CD14-positive monocyte (primary cell): ENCODE measurements around the gene SPINK1. TPM values are rescaled to one million over a fixed set of nuclear protein-coding genes. Genes with fewer than 3 reads are reported as not detected.

Source experiments
- DNase-seq, 3 donors: peaks; one replicate each; pipeline ENCODE4 v3.0.0-alpha.2; 2011 to 2022
- H2AFZ ChIP-seq: 2 replicates; pipeline ENCODE4 v1.6.0; 2012; ENCODE audit warnings: mild to moderate bottlenecking, low read depth, low read length, inconsistent platforms; ENCODE audit not compliant: insufficient read depth, poor library complexity, severe bottlenecking
- H3K27ac ChIP-seq, 2 donors: 1 replicate in 1 of 2; 2 replicates in 1 of 2; pipeline ENCODE4 v1.5.1; 2012 to 2013; ENCODE audit warnings: low read length in 2 of 2, control low read depth in 1 of 2, inconsistent platforms in 1 of 2, low read depth in 1 of 2, mild to moderate bottlenecking in 1 of 2
- H3K27me3 ChIP-seq, 2 donors: one replicate each; pipeline versions ENCODE4 v1.6.0 to v1.6.1; 2011 to 2013; ENCODE audit warnings: low read length in 2 of 2; ENCODE audit not compliant: control insufficient read depth in 2 of 2, insufficient read depth in 2 of 2
- H3K36me3 ChIP-seq, 2 donors: replicated peaks in 1 of 2; 1 replicate in 1 of 2; 2 replicates in 1 of 2; pipeline versions ENCODE4 v1.5.1 to v1.6.1; 2012 to 2013; ENCODE audit warnings: low read length in 2 of 2, control low read depth in 1 of 2, inconsistent platforms in 1 of 2, mild to moderate bottlenecking in 1 of 2; ENCODE audit not compliant: insufficient read depth in 2 of 2, control insufficient read depth in 1 of 2
- H3K4me1 ChIP-seq, 2 donors: 1 replicate in 1 of 2; 2 replicates in 1 of 2; pipeline versions ENCODE4 v1.5.1 to v1.6.1; 2012 to 2013; ENCODE audit warnings: low read length in 2 of 2, control low read depth in 1 of 2, inconsistent platforms in 1 of 2, mild to moderate bottlenecking in 1 of 2, moderate library complexity in 1 of 2; ENCODE audit not compliant: insufficient read depth in 2 of 2, control insufficient read depth in 1 of 2
- H3K4me2 ChIP-seq: replicated peaks from 2 replicates; pipeline ENCODE3; 2012; ENCODE audit warnings: low read length, moderate library complexity, mild to moderate bottlenecking; ENCODE audit not compliant: poor library complexity, severe bottlenecking; ENCODE audit errors: extremely low read depth
- H3K4me3 ChIP-seq, 3 experiments: fragments of 200-600 bp in 1 of 3; sonication (generic) in 1 of 3; replicated peaks in 1 of 3; 1 replicate in 2 of 3; 2 replicates in 1 of 3; pipeline ENCODE4 v1.5.1; 2011 to 2013; ENCODE audit warnings: low read length in 3 of 3, mild to moderate bottlenecking in 3 of 3, control low read depth in 2 of 3, low read depth in 2 of 3, inconsistent platforms in 1 of 3, moderate library complexity in 1 of 3
- H3K79me2 ChIP-seq: 2 replicates; pipeline ENCODE4 v1.6.0; 2012; ENCODE audit warnings: mild to moderate bottlenecking, control low read depth, inconsistent platforms, low read length, moderate library complexity; ENCODE audit not compliant: insufficient read depth
- H3K9ac ChIP-seq: 2 replicates; pipeline ENCODE4 v1.6.0; 2017; ENCODE audit warnings: low read length, mild to moderate bottlenecking; ENCODE audit not compliant: insufficient read depth, poor library complexity, severe bottlenecking
- H3K9me3 ChIP-seq, 2 donors: replicated peaks in 1 of 2; 1 replicate in 1 of 2; 2 replicates in 1 of 2; pipeline versions ENCODE4 v1.5.1 to v1.6.1; 2012 to 2013; ENCODE audit warnings: low read length in 2 of 2, control low read depth in 1 of 2; ENCODE audit not compliant: control insufficient read depth in 1 of 2, insufficient read depth in 1 of 2
- H4K20me1 ChIP-seq: 2 replicates; pipeline ENCODE4 v1.6.0; 2012; ENCODE audit warnings: mild to moderate bottlenecking, low read length, control low read depth, moderate library complexity; ENCODE audit not compliant: insufficient read depth
- H3K27ac Mint-ChIP-seq, 7 donors: one replicate each; pipeline ENCODE4 v1.8.0; 2020; ENCODE audit warnings: mild to moderate bottlenecking in 7 of 7, mixed read lengths in 7 of 7, moderate library complexity in 6 of 7, inconsistent platforms in 2 of 7
- H3K27me3 Mint-ChIP-seq, 3 donors: one replicate each; pipeline ENCODE4 v1.8.0; 2021 to 2022; ENCODE audit warnings: low read depth in 3 of 3, mild to moderate bottlenecking in 3 of 3, mixed read lengths in 3 of 3, moderate library complexity in 3 of 3, inconsistent platforms in 1 of 3
- H3K36me3 Mint-ChIP-seq, 2 donors: one replicate each; pipeline ENCODE4 v1.8.0; 2020; ENCODE audit warnings: mixed read lengths in 2 of 2, inconsistent platforms in 1 of 2, mild to moderate bottlenecking in 1 of 2
- H3K4me1 Mint-ChIP-seq: one replicate; pipeline ENCODE4 v1.8.0; 2020; ENCODE audit warnings: mild to moderate bottlenecking, mixed read lengths
- H3K4me3 Mint-ChIP-seq, 2 donors: one replicate each; pipeline ENCODE4 v1.8.0; 2020; ENCODE audit warnings: mild to moderate bottlenecking in 2 of 2, mixed read lengths in 2 of 2, moderate library complexity in 1 of 2
- H3K9me3 Mint-ChIP-seq, 7 donors: one replicate each; pipeline ENCODE4 v1.8.0; 2020 to 2022; ENCODE audit warnings: mixed read lengths in 7 of 7, mild to moderate bottlenecking in 6 of 7, moderate library complexity in 6 of 7, inconsistent platforms in 2 of 7
- CTCF ChIP-seq: fragments of 200-600 bp; IDR thresholded peaks from one replicate; pipeline ENCODE4 v1.8.0; 2022; ENCODE audit warnings: antibody characterized with exemption, mild to moderate bottlenecking
- WGBS: methylation state at CpG from one replicate; pipeline ENCODE4 v1.1.5; 2013; ENCODE audit warnings: missing lambda C conversion rate; ENCODE audit not compliant: insufficient coverage; 5-methylcytosine and 5-hydroxymethylcytosine counted together
- intact Hi-C, 2 donors: fragments of 100-400 bp; cut with micrococcal nuclease; formaldehyde crosslinking; loops; one replicate each; pipeline versions ENCODE4 v1.15.0 to v1.15.1; 2023
- polyA plus RNA-seq, 3 donors: library from polyadenylated mRNA; depleted of rRNA in 1 of 3; unstranded in 2 of 3; stranded (reverse) in 1 of 3; fragments of 300-500 nt in 2 of 3; fragments of >200 nt in 1 of 3; fragmentation: Illumina TruSeq in 2 of 3; gene quantifications; 1 replicate in 2 of 3; 2 replicates in 1 of 3; pipeline ENCODE4 v1.2.3, GENCODE V29; 2012 to 2021

The SPINK1 gene
- polyA plus RNA-seq, 3 donors, result not detected

GRCh38 chr5:147859962-147860640 lies 28.6 kb upstream of the SPINK1 start:
- Mint-ChIP-seq H3K36me3 (no peaks in the 10 kb centered on the region), H3K9me3 (no peaks in the 10 kb centered on the region), H3K27me3 (no peaks in the 10 kb centered on the region), H3K4me3 (no peak overlapping the region), H3K4me1 (peaks cover 10% of the 10 kb centered on the region), H3K27ac (peak overlapping the region in 1 of 7 donors; percentile 28)
- no peak for DNase-seq
- Histone ChIP-seq H3K9ac (no peak overlapping the region), H3K27me3 (no peaks in the 10 kb centered on the region), H3K4me2 (no peak overlapping the region), H3K4me3 (no peak overlapping the region), H4K20me1 (no peaks in the 10 kb centered on the region), H3K9me3 (no peaks in the 10 kb centered on the region), H3K36me3 (no peaks in the 10 kb centered on the region), H2AFZ (peak overlapping the region; percentile 31), H3K4me1 (peaks cover 0 to 14% of the 10 kb centered on the region in 2 donors), H3K27ac (no peak overlapping the region), H3K79me2 (no peaks in the 10 kb centered on the region)
- 100% methylated on average over 1 of the region's 3 CpGs for WGBS
- intact Hi-C loops, result loop anchor here in 1 of 2 donors (10.0 kb wide), 1 partner anchor 75 kb away; no protein-coding TSS in a partner anchor
- TF ChIP-seq CTCF, result no peak

GRCh38 chr5:147858565-147858964 lies 27.1 kb upstream of the SPINK1 start:
- no peaks in the 10 kb centered on the region for H3K79me2 ChIP-seq
- TF ChIP-seq CTCF, result no peak
- H3K9me3 ChIP-seq, result no peaks in the 10 kb centered on the region
- H2AFZ ChIP-seq, result no peak overlapping the region
- no CpG with 5 or more reads among the region's 1 CpG for WGBS
- no peak overlapping the region for H3K9ac ChIP-seq
- no peak overlapping the region for H3K27ac ChIP-seq
- H4K20me1 ChIP-seq, result no peaks in the 10 kb centered on the region
- Mint-ChIP-seq H3K27me3 (no peaks in the 10 kb centered on the region), H3K36me3 (no peaks in the 10 kb centered on the region), H3K4me3 (no peak overlapping the region), H3K4me1 (peaks cover 18% of the 10 kb centered on the region), H3K9me3 (no peaks in the 10 kb centered on the region), H3K27ac (no peak overlapping the region)
- DNase-seq, result no peak
- intact Hi-C loops, result loop anchor here in 1 of 2 donors (10.0 kb wide), 1 partner anchor 76 kb away; no protein-coding TSS in a partner anchor
- no peak overlapping the region for H3K4me2 ChIP-seq
- no peaks in the 10 kb centered on the region for H3K36me3 ChIP-seq
- no peaks in the 10 kb centered on the region for H3K27me3 ChIP-seq
- no peak overlapping the region for H3K4me3 ChIP-seq
- H3K4me1 ChIP-seq, result peaks cover 2 to 7% of the 10 kb centered on the region in 2 donors
